GM19324 (cell line): ENCODE measurements around the gene GLYATL3.
A peak's percentile ranks its signal among the peaks of the same experiment; 100 is the strongest.

Experiments used
- ATAC-seq: cut with Tn5 transposase; IDR thresholded peaks from one replicate; pipeline ENCODE4 v1.9.1; 2021; ENCODE audit warnings: mild to moderate bottlenecking, moderate library complexity; ENCODE audit not compliant: unreplicated experiment, low FRiP score

Gene GLYATL3

GRCh38 chr6:49543087-49543858, 43.5 kb downstream of the GLYATL3 start:
- ATAC-seq, result no peak

- ATAC-seq, result no peak
These were observed 46.6 kb downstream of the GLYATL3 start for GRCh38 chr6:49546331-49546730.

- ATAC-seq, result no peak
These were observed 49.0 kb downstream of the GLYATL3 start for GRCh38 chr6:49548613-49549304.

DNA sequence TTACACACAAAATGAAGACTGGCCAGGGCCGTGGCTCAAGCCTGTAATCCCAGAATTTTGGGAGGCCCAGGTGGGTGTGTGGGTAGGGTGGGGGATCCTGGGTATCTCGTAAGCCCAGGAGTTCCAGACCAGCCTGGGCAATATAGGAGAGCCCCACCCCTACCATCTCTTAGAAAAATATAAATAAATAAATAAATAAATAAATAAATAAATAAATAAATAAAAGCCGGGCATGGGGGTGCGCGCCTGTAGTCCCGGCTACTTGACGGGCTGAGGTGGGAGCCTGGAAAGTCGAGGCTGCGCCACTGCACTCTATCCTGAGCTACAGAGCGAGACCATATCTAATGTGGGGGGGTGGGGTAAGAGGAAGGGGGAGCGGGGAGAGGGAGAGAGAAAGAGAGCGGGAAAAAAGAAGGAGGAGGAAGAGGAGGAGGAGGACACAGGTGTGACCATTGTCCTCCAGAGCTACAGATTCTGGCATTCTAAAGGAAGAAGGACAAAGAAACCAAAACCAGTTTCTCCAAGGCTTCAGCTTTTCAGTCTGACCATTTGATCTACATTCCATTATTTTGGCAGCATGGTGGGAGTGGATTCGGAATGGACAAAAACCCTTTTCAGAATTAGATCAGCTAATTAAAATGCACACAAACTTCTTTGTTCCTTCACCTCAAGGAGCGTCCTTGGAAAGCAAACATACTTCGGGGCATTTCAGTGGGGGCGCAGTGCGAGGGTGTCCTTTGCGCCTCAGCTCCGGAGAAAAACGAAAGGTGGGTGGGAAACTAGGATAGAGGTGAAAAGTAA, 50.2 kb downstream of the GLYATL3 start:
- ATAC-seq, result no peak

DNA sequence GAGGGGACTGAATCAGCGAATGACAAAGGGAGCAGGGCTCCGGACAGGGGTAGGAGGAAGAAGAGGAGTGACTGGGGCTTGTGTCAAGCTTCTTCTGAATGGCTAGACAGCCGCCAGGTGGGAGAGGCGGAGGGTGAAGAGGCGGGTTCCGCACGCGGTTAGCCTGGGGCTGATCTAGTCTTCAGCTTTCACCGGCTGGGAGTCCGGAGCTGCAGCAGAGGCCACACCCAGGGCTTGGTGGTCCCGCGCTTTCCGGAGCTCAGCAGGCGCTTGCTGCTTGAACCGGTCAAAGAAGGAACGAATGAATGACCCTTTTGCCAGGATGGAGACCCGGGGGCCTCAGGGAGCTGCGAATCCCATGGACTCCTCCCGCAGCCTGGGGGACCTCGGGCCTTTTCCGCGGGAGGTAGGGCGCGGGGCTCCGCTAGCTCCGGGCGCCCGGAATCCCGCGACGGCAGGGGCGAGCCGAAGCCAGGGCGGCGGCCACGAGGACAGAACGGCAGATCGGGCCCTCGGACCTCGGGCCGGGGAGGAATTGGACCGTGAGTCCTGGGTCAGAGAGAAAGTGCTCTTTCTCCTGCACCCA, 50.9 kb downstream of the GLYATL3 start, which contains the start of gene C6orf141:
TSS of gene C6orf141 (plus strand) at position 177 of the 586 bp plus-strand sequence. CDS start at position 302, 125 bp downstream.
- ATAC-seq, result peak; percentile 81

GRCh38 chr6:49551078-49551865, 51.5 kb downstream of the GLYATL3 start:
- peak; percentile 40 for ATAC-seq

- peak; percentile 36 for ATAC-seq
These were observed 52.1 kb downstream of the GLYATL3 start for GRCh38 chr6:49551866-49552129.

- no peak for ATAC-seq
These were observed 52.9 kb downstream of the GLYATL3 start for GRCh38 chr6:49552596-49552995.

- no peak for ATAC-seq
These were observed 53.7 kb downstream of the GLYATL3 start for GRCh38 chr6:49553384-49553783.

GRCh38 chr6:49555951-49556350, 56.2 kb downstream of the GLYATL3 start:
- ATAC-seq, result no peak

- no peak for ATAC-seq
These were observed 56.7 kb downstream of the GLYATL3 start for GRCh38 chr6:49556429-49556837.

DNA sequence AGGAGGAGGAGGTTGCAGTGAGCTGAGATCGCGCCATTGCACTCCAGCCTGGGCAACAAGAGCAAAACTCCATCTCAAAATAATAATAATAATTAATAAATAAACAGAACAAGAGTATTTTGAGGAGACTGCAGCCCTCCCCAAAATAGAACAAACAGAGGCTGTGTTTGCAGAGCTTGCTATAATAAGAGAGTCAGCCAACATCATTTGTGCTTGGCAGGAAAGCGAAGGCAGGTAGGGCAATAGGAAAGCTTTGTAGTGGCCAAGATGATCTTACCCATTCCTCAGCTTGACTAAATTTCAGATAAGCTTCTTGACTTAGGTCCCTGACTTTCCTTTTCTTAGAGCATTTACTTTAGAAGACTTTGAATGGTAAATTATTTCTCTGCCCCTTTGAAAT, 57.5 kb downstream of the GLYATL3 start:
- ATAC-seq, result no peak

- no peak for ATAC-seq
These were observed 58.5 kb downstream of the GLYATL3 start for GRCh38 chr6:49558238-49558637.

GRCh38 chr6:49563006-49563886, 63.5 kb downstream of the GLYATL3 start:
- no peak for ATAC-seq

DNA sequence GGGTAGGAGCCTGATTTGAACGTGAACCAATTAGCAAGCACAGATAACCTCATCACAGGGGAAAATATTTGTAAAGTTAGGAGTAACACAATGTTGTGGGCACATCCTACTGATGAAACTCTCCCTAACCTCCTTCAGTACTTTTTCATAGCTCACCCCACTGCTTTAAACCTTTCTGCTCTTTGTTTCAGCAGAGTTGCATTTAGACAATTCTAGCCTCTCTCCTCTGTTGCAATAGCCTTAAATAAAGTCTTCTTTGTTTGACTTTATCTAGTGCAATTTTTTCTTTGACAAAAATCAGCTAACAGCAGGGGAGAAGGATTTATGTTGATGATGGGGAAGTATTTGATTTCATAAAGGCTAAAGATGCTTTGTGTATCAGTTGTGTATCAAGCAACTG, 64.8 kb downstream of the GLYATL3 start:
- no peak for ATAC-seq

- no peak for ATAC-seq
These were observed 65.5 kb downstream of the GLYATL3 start for GRCh38 chr6:49565261-49565660.

DNA sequence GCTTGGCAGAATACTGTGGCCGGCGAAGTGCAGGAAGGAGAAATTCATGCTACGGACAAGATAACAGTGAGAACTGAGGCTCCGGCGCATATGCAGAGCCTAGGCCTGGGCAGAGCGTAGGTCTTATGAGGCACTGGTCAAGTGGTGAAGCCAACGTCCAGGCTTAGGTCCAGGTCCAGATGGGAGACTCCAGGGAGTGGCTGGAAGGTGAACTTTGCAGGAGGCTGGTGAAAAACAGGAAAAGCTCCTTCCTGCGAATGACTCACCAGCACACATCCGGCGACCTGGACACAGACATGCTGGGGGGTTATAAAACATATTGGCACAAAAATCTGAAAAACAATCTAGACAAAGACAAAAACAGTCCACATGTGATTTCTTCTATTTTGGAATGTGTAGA, 66.1 kb downstream of the GLYATL3 start:
- no peak for ATAC-seq

GRCh38 chr6:49570474-49571079, 70.9 kb downstream of the GLYATL3 start:
- ATAC-seq, result no peak

DNA sequence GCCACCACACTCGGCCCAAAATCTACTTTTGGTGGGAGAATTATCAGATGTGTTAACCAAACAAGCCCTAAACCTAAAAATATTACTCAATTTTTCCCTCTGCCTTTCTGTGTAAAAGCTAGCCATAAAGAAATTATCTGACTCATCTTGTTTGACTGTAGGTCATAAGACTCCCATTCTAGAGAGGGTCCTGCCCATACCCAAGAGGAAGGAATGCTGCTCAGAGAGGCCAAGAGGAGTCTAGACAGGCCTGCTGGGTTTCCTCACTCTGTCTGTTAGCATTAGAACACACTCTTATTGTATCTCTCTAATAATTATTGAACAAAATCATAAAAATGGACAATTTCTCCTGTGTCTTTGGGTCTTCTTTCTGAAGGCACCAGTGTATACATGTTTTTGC, 76.9 kb downstream of the GLYATL3 start:
- ATAC-seq, result no peak
